Fibroblast of lung (primary cell): ENCODE results near the gene GRAMD4. TPM values are rescaled to one million over a fixed set of nuclear protein-coding genes. Genes with fewer than 3 reads are reported as not detected.

Experiments
- DNase-seq, 2 donors: peaks; one replicate each; pipeline versions ENCODE4 v3.0.0 to v3.0.0-alpha.2; 2010; ENCODE audit warnings: low read depth in 2 of 2
- H2AFZ ChIP-seq: 2 replicates; pipeline ENCODE4 v1.5.1; 2012; ENCODE audit warnings: low read length, control low read depth, inconsistent platforms
- H3K27ac ChIP-seq: 2 replicates; pipeline ENCODE4 v1.5.1; 2011; ENCODE audit warnings: low read length, control low read depth; ENCODE audit not compliant: insufficient read depth
- H3K27me3 ChIP-seq: 2 replicates; pipeline ENCODE4 v1.5.1; 2011; ENCODE audit warnings: mild to moderate bottlenecking, low read length; ENCODE audit not compliant: control insufficient read depth, insufficient read depth
- H3K36me3 ChIP-seq: 2 replicates; pipeline ENCODE4 v1.5.1; 2011; ENCODE audit warnings: low read length; ENCODE audit not compliant: control insufficient read depth, insufficient read depth
- H3K4me1 ChIP-seq: 2 replicates; pipeline ENCODE4 v1.5.1; 2011; ENCODE audit warnings: low read length; ENCODE audit not compliant: control insufficient read depth, insufficient read depth; ENCODE audit errors: extremely low read depth
- H3K4me2 ChIP-seq: 2 replicates; pipeline ENCODE4 v1.5.1; 2011; ENCODE audit warnings: low read length, control low read depth; ENCODE audit not compliant: insufficient read depth; ENCODE audit errors: extremely low read depth
- H3K4me3 ChIP-seq, 4 experiments: fragments of 200-600 bp in 1 of 4; sonication (generic) in 1 of 4; replicated peaks in 1 of 4; 2 replicates each; pipeline ENCODE4 v1.5.1; 2011 to 2016; ENCODE audit warnings: low read length in 4 of 4, low read depth in 3 of 4, mild to moderate bottlenecking in 3 of 4, control low read depth in 2 of 4, inconsistent platforms in 1 of 4, mixed read lengths in 1 of 4; ENCODE audit not compliant: insufficient read depth in 1 of 4; ENCODE audit errors: control extremely low read depth in 1 of 4
- H3K79me2 ChIP-seq: 2 replicates; pipeline ENCODE4 v1.5.1; 2012; ENCODE audit warnings: mild to moderate bottlenecking, low read length, inconsistent platforms; ENCODE audit not compliant: control insufficient read depth, insufficient read depth
- H3K9ac ChIP-seq: 2 replicates; pipeline ENCODE4 v1.5.1; 2011; ENCODE audit warnings: mild to moderate bottlenecking, low read length, control low read depth; ENCODE audit not compliant: insufficient read depth
- H3K9me3 ChIP-seq: 2 replicates; pipeline ENCODE4 v1.5.1; 2012; ENCODE audit warnings: low read depth, low read length; ENCODE audit not compliant: control insufficient read depth, insufficient read depth
- H4K20me1 ChIP-seq: 2 replicates; pipeline ENCODE4 v1.5.1; 2011; ENCODE audit warnings: low read length; ENCODE audit not compliant: control insufficient read depth, insufficient read depth; ENCODE audit errors: extremely low read depth
- CTCF ChIP-seq, 2 donors: IDR thresholded peaks in 1 of 2; conservative IDR thresholded peaks in 1 of 2; 1 replicate in 1 of 2; 2 replicates in 1 of 2; pipeline ENCODE4 v1.5.1; 2011 to 2012; ENCODE audit warnings: low read length in 2 of 2, control low read depth in 1 of 2, inconsistent platforms in 1 of 2, low read depth in 1 of 2, mild to moderate bottlenecking in 1 of 2
- EZH2 ChIP-seq: IDR thresholded peaks from 2 replicates; pipeline ENCODE4 v1.5.1; 2012; ENCODE audit warnings: low read length, control low read depth, mild to moderate bottlenecking; ENCODE audit errors: missing control alignments
- polyA plus RNA-seq, 2 donors: library from polyadenylated mRNA; depleted of rRNA in 1 of 2; stranded (reverse) in 1 of 2; unstranded in 1 of 2; fragments of >200 nt; gene quantifications; 2 replicates each; pipeline ENCODE4 v1.2.1, GENCODE V29; 2011 to 2012; ENCODE audit warnings: missing spikeins in 1 of 2
- total RNA-seq: library from RNA; depleted of rRNA; stranded (reverse); fragments of >200 nt; gene quantifications from 2 replicates; pipeline ENCODE4 v1.2.1, GENCODE V29; 2014

Gene GRAMD4
- total and polyA plus RNA-seq, 2 donors (not counting 1 experiment from before 2014, with no cell fraction given), result 7.5 to 37.3 TPM

- no peak for DNase-seq
- H3K4me3 ChIP-seq, result no peak overlapping the region
- H3K79me2 ChIP-seq, result no peaks in the 10 kb centered on the region
- H4K20me1 ChIP-seq, result no peaks in the 10 kb centered on the region
- no peaks in the 10 kb centered on the region for H3K36me3 ChIP-seq
- TF ChIP-seq EZH2 (no peak), CTCF (conservative IDR thresholded peaks at IDR 0.05 in 1 of 2, IDR thresholded peaks at IDR 0.05 in 1 of 2; ENCODE audit: low read depth in 1 of 2, low read length in 2 of 2) (no peak)
- H3K4me1 ChIP-seq, result no peaks in the 10 kb centered on the region
- H3K4me2 ChIP-seq, result no peak overlapping the region
- H3K27me3 ChIP-seq, result no peaks in the 10 kb centered on the region
- no peaks in the 10 kb centered on the region for H3K9me3 ChIP-seq
- no peak overlapping the region for H3K9ac ChIP-seq
- H2AFZ ChIP-seq, result no peak overlapping the region
- H3K27ac ChIP-seq, result no peak overlapping the region
Measured at GRCh38 chr22:46582281-46582933, 37.8 kb upstream of the GRAMD4 start.

GRCh38 chr22:46583571-46583970 is 36.6 kb upstream of the GRAMD4 start:
- Histone ChIP-seq H3K79me2 (no peaks in the 10 kb centered on the region), H3K36me3 (no peaks in the 10 kb centered on the region), H3K4me2 (no peak overlapping the region), H4K20me1 (no peaks in the 10 kb centered on the region), H3K4me1 (no peaks in the 10 kb centered on the region), H2AFZ (no peak overlapping the region), H3K4me3 (no peak overlapping the region), H3K27me3 (no peaks in the 10 kb centered on the region), H3K27ac (no peak overlapping the region), H3K9me3 (no peaks in the 10 kb centered on the region), H3K9ac (no peak overlapping the region)
- DNase-seq, result no peak
- no peak for TF ChIP-seq CTCF (conservative IDR thresholded peaks at IDR 0.05 in 1 of 2, IDR thresholded peaks at IDR 0.05 in 1 of 2; ENCODE audit: low read depth in 1 of 2, low read length in 2 of 2)
- no peak for TF ChIP-seq EZH2

- peak in 1 of 2 donors; percentile 67 for DNase-seq
- Histone ChIP-seq H3K4me3 (no peak overlapping the region), H3K9ac (no peak overlapping the region), H3K27ac (no peak overlapping the region), H2AFZ (no peak overlapping the region), H3K36me3 (no peaks in the 10 kb centered on the region), H3K9me3 (no peaks in the 10 kb centered on the region), H3K4me2 (no peak overlapping the region), H3K4me1 (no peaks in the 10 kb centered on the region), H3K27me3 (no peaks in the 10 kb centered on the region), H3K79me2 (no peaks in the 10 kb centered on the region), H4K20me1 (no peaks in the 10 kb centered on the region)
- no peak for TF ChIP-seq CTCF (conservative IDR thresholded peaks at IDR 0.05 in 1 of 2, IDR thresholded peaks at IDR 0.05 in 1 of 2; ENCODE audit: low read depth in 1 of 2, low read length in 2 of 2)
- TF ChIP-seq EZH2, result no peak
Measured at GRCh38 chr22:46584081-46584921, 35.9 kb upstream of the GRAMD4 start.
